GM12801 (cell line): Measurements from ENCODE around the gene HTN3.
"Not testable (repeated sequence)": the region's sequence is repeated elsewhere in the genome, so short reads cannot be mapped to it uniquely, and the experiment has no call there.

Experiments used
- TF ChIP-seq, protein P1 (sequence below): IDR thresholded peaks from one replicate; pipeline ENCODE4 v1.5.1; 2011; ENCODE audit warnings: control low read depth; ENCODE audit not compliant: insufficient read length; ENCODE audit errors: extremely low read depth

HTN3 gene

DNA sequence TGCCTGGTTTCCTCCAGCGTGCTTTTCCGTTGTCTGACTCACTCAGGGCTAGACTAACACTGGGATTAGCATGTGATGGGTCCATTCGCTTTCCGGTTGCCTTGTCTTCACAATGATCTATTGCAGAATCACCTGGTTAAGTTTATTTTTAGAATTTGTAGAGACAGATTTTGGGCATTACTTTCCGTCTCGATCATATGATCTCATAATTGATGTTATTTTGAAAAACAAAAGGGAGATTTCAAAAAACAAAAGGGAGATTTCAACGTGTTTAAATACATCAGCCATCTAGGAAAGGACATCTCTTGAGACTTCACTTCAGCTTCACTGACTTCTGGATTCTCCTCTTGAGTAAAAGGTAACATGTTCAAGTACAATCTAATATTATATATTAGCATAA is at the start of gene HTN3:
Gene HTN3 (plus strand): TSS at position 301 of the 400 bp plus-strand sequence. CDS start 2,282 bp downstream, outside the sequence.
- TF ChIP-seq, protein P1, sequence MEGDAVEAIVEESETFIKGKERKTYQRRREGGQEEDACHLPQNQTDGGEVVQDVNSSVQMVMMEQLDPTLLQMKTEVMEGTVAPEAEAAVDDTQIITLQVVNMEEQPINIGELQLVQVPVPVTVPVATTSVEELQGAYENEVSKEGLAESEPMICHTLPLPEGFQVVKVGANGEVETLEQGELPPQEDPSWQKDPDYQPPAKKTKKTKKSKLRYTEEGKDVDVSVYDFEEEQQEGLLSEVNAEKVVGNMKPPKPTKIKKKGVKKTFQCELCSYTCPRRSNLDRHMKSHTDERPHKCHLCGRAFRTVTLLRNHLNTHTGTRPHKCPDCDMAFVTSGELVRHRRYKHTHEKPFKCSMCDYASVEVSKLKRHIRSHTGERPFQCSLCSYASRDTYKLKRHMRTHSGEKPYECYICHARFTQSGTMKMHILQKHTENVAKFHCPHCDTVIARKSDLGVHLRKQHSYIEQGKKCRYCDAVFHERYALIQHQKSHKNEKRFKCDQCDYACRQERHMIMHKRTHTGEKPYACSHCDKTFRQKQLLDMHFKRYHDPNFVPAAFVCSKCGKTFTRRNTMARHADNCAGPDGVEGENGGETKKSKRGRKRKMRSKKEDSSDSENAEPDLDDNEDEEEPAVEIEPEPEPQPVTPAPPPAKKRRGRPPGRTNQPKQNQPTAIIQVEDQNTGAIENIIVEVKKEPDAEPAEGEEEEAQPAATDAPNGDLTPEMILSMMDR: not testable (repeated sequence)

DNA sequence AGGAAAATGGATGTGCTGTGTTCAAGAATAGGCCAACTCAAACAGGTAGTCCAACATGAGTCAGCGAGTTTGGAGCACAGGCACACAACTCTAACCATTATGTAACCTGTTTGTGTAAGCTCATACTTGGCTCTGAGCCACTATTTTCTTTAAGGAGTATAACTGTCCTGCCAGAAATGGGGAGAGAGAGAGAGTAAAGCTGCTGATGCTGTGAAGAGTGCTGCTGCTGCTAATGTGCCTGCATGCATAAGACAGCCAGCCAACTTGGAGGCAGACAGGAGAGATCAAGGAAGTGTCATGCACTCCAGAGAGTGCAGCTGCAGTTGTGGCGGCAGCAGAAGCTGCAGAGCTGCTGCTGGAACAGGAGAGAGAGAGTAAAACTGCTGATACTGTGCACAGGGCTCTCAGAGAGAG is 44.2 kb upstream of the HTN3 start:
- TF ChIP-seq, protein P1: no peak

DNA sequence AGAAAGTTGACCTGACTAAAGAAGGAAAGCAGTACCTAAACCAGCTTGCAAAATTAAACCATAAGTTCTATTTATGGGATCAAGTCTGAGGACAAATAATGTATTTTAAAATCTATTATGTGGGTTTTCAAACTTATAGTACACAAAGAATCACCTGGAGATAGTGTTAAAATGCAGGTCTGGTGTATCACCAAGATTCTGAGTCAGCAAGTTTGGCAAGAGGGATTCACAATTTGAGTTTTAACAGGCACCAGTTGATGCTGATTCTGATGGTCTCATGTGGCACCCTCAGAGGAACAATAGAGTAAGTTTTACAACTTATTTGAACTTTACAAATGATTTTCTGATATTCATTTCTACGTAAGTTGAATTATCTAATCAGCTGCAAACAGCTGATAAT is 41.6 kb upstream of the HTN3 start:
- TF ChIP-seq, protein P1: no peak

DNA sequence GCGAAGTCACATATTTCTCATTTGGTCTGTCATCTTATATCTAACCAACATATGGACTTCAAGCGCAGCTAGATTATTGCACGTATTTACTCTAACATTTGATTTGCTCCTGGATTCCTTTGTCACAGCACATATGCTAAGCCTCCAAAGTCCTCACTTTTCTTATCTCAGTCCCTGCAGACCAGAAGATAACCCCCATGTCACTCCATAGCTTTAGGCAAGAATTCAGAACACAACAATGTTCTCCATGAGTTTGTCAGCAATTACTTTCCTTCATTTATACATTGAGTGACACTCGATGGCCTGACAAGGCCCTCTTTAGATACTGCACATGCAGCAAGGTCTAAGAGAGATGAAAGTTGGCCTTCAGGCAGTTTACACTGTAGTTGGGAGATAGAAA is 37.2 kb upstream of the HTN3 start:
- TF ChIP-seq, protein P1: no peak

DNA sequence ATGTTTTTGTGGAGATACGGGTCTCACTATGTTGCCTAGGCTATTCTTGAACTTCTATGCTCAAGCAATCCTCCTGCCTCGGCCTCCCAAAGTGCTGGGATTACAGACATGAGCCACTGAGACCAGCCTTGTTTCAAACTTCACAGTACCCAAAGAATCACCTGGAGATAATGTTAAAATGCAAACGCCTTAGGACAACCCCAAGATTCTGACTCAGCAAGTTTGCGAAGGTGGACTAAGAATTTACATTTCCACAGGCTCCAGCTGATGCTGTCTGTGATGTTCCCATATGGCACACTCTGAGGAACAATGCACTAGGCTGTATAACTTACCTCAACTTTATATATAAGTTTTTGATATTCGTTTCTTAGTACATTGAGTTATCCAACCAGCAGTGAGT is 33.5 kb upstream of the HTN3 start:
- TF ChIP-seq, protein P1: no peak

DNA sequence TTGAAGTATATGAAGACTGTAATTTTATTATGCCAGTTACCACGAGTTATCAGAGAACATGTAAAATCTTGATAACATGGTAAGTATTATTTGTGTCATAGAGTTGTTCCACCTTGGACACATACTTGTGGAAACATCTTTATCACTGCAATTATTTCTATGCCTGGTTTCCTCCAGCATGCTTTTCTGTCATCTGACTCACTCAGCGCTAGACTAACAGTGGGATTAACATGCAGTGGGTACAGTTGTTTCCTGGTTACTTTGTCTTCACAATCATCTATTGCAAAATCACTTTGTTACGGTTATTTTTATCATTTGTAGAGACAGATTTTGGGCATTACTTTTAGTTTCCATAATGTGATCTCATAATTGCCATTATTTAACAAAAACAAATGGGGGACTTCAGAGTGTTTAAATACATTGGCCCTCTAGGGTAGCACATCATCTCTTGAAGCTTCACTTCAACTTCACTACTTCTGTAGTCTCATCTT is 32.7 kb upstream of the HTN3 start, which contains the start of gene STATH:
Gene STATH (plus strand): TSS at position 441 of the 491 bp plus-strand sequence. CDS start 2,472 bp downstream, outside the sequence.
- TF ChIP-seq, protein P1: no peak

DNA sequence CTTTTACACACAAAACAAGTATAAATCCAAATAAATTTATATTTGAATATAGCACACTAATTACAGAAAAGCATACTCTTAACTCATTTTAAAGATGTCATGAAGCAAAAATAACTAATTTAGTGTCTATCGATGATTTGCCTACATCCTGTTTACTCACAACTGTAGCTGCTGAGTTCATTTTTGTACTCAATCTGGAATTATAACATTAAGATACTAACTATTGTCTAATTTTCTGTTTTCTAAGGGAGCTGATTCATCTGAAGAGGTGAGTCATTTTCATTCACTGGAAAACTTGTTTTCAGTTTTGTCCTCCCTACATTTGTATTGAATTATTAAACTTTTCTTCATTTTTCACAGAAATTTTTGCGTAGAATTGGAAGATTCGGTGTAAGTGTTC is 28.8 kb upstream of the HTN3 start:
- TF ChIP-seq, protein P1: no peak
